ENCODE results near the gene CHPT1. TPM values are rescaled to one million over a fixed set of nuclear protein-coding genes. Genes with fewer than 3 reads are reported as not detected.

The CHPT1 gene
- total and polyA plus RNA-seq, 2 of the 13 experiments (the other 11 are each of a cell fraction or from before 2014, with no cell fraction given) = 117 to 178 TPM

- TF ChIP-seq ASH2L (IDR thresholded peaks at IDR 0.05; ENCODE audit: insufficient read length, low read depth, low read length) (peak; percentile 42), RXRB (CRISPR knock-in tag; IDR thresholded peaks at IDR 0.05; ENCODE audit: borderline replicate concordance) (peak; percentile 19; the same call in 1 of the 2 replicates), ZNF337 (CRISPR knock-in tag; IDR thresholded peaks at IDR 0.05; ENCODE audit: borderline replicate concordance, low read depth) (no peak), TEAD2 (CRISPR knock-in tag; IDR thresholded peaks at IDR 0.05) (no peak), SOX6 (IDR thresholded peaks at IDR 0.05) (no peak), SOX6 (CRISPR knock-in tag; IDR thresholded peaks at IDR 0.05) (peak; percentile 42), ZBTB1 (CRISPR knock-in tag; IDR thresholded peaks at IDR 0.05; ENCODE audit: borderline replicate concordance) (no peak), ZSCAN29 (CRISPR knock-in tag; conservative IDR thresholded peaks at IDR 0.05) (no peak), ZNF720 (CRISPR knock-in tag; IDR thresholded peaks at IDR 0.05) (no peak), ZNF256 (CRISPR knock-in tag; conservative IDR thresholded peaks at IDR 0.05) (no peak), RERE (CRISPR knock-in tag; IDR thresholded peaks at IDR 0.05; ENCODE audit: low read depth) (no peak), ATM (IDR thresholded peaks at IDR 0.05; ENCODE audit: borderline replicate concordance) (no peak), HNF1B (CRISPR knock-in tag; IDR thresholded peaks at IDR 0.05) (peak; percentile 60; the same call in 1 of the 2 replicates), MIER2 (CRISPR knock-in tag; IDR thresholded peaks at IDR 0.05) (no peak), SNAPC2 (CRISPR knock-in tag; IDR thresholded peaks at IDR 0.05) (no peak), NCOA2 (CRISPR knock-in tag; IDR thresholded peaks at IDR 0.05) (peak; percentile 58; the same call in 1 of the 2 replicates), ZNF160 (CRISPR knock-in tag; IDR thresholded peaks at IDR 0.05) (no peak; the same call in 1 of the 2 replicates), SKI (IDR thresholded peaks at IDR 0.05; ENCODE audit: partially characterized antibody) (no peak), ZSCAN5A (CRISPR knock-in tag; IDR thresholded peaks at IDR 0.05; ENCODE audit: borderline replicate concordance) (0 out of 2 replicates have a peak, but pooled peaks have one; percentile 49), ZNF33B (CRISPR knock-in tag; IDR thresholded peaks at IDR 0.05) (no peak), KMT2B (CRISPR knock-in tag; IDR thresholded peaks at IDR 0.05) (no peak; the same call in 1 of the 2 replicates)
These were observed at the start of gene CHPT1 (continued) for GRCh38 chr12:101697197-101697929.
